ENCODE data around the gene PLEK2. TPM values are rescaled to one million over a fixed set of nuclear protein-coding genes. Genes with fewer than 3 reads are reported as not detected.
"Not testable (repeated sequence)": the region's sequence is repeated elsewhere in the genome, so short reads cannot be mapped to it uniquely, and the experiment has no call there.

PLEK2 gene
- total RNA-seq, 6 experiments from 2014 or later: 8.3 to 16.2 (median 12.1) TPM

DNA sequence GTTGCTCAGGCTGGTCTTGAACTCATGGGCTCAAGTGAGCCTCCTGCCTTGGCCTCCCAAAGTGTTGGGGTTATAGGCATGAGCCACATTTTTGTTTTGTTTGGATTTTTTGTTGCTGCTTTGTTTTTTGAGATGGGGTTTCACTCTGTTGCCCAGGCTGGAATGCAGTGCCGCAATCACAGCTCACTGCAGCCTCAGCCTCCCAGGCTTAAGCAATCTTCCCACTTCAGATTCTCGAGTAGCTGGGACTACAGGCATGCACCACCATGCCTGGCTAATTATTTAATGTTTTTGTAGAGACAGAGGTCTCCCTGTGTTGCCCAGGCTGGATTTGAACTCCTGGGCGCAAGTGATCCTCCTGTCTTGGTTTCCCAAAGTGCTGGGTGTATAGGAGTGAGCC is 5.7 kb upstream of the PLEK2 start:
- TF ChIP-seq, protein P1, sequence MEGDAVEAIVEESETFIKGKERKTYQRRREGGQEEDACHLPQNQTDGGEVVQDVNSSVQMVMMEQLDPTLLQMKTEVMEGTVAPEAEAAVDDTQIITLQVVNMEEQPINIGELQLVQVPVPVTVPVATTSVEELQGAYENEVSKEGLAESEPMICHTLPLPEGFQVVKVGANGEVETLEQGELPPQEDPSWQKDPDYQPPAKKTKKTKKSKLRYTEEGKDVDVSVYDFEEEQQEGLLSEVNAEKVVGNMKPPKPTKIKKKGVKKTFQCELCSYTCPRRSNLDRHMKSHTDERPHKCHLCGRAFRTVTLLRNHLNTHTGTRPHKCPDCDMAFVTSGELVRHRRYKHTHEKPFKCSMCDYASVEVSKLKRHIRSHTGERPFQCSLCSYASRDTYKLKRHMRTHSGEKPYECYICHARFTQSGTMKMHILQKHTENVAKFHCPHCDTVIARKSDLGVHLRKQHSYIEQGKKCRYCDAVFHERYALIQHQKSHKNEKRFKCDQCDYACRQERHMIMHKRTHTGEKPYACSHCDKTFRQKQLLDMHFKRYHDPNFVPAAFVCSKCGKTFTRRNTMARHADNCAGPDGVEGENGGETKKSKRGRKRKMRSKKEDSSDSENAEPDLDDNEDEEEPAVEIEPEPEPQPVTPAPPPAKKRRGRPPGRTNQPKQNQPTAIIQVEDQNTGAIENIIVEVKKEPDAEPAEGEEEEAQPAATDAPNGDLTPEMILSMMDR (IDR thresholded peaks at IDR 0.05): no peak
- no peak for TF ChIP-seq POLR2A (IDR thresholded peaks at IDR 0.05)
- Histone ChIP-seq H3K27ac (no peak overlapping the region), H3K4me3 (no peak overlapping the region), H3K9me3 (no peaks in the 10 kb centered on the region), H3K36me3 (no peaks in the 10 kb centered on the region), H3K4me1 (peaks cover 0 to 12% (median 0%) of the 10 kb centered on the region in 4 donors), H3K27me3 (no peaks in the 10 kb centered on the region)
- DNase-seq: no peak
- no peak for ATAC-seq
- 64% methylated on average over 2 of the region's 3 CpGs for WGBS (ENCODE audit: insufficient coverage, low coverage, low lambda C conversion rate, missing lambda C conversion rate)
- intact Hi-C loops (cut with DNase I): no loop called here

DNA sequence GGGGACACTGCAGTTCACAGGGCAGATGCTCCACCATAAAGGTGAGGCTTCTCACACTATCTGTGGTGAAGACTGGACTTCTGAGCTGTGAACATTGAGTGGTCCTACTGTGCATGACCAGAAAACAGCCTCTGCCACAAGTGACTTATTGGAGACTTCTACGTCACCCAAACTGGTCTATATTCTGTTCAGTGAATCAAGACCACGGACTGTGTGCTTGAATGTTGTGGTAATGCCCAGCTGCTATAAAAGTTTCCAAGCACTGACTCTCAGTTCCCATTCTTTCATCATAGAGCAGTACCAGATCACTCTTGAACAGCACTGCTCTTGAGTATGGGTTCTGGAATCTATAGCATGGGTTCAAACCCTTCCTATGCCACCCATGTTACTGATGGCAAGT is 4.8 kb upstream of the PLEK2 start:
- 100% methylated on average over 1 of the region's 2 CpGs for WGBS (ENCODE audit: insufficient coverage, low coverage, low lambda C conversion rate, missing lambda C conversion rate)
- DNase-seq (no peak), ATAC-seq (no peak)
- H3K27ac ChIP-seq: peak overlapping the region in 1 of 3 donors; percentile 66
- no peaks in the 10 kb centered on the region for H3K36me3 ChIP-seq
- H3K4me3 ChIP-seq: no peak overlapping the region
- H3K4me1 ChIP-seq: peaks cover 0 to 12% (median 0%) of the 10 kb centered on the region in 4 donors
- intact Hi-C loops (cut with DNase I): no loop called here
- no peaks in the 10 kb centered on the region for H3K9me3 ChIP-seq
- H3K27me3 ChIP-seq: no peaks in the 10 kb centered on the region
- TF ChIP-seq, protein P1 (IDR thresholded peaks at IDR 0.05): no peak
- TF ChIP-seq POLR2A (IDR thresholded peaks at IDR 0.05): no peak

DNA sequence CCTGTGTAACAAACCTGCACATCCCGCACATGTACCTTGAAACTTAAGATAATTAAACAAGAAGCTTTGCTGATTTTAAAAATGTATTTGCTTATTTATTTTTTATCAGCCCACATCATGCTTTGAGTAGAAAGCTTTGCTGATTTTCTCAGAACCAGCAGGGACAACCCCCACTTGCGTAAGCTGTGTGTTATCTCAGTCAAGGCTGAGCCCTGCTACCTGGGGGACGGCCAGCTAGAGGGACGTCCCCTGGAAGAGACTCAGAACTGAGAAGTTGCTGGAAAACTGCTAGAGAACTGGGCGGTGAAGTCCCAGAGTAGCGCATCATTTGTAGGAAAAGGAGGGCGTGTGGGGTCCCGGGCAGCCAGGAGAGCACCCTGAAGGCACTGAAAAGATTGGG is 4.1 kb upstream of the PLEK2 start:
- DNase-seq (peak; percentile 69 to 89 (median 83)), ATAC-seq (peak; percentile 79 to 85 (median 82))
- H3K27ac ChIP-seq: peak overlapping the region in 1 of 3 donors; percentile 66
- intact Hi-C loops (cut with DNase I): no loop called here
- H3K4me3 ChIP-seq: no peak overlapping the region
- TF ChIP-seq, protein P1 (IDR thresholded peaks at IDR 0.05): no peak
- TF ChIP-seq POLR2A (IDR thresholded peaks at IDR 0.05): no peak
- H3K27me3 ChIP-seq: no peaks in the 10 kb centered on the region
- H3K4me1 ChIP-seq: peaks cover 0 to 12% (median 0%) of the 10 kb centered on the region in 4 donors
- no peaks in the 10 kb centered on the region for H3K36me3 ChIP-seq
- no peaks in the 10 kb centered on the region for H3K9me3 ChIP-seq
- 30% methylated on average over 8 of the region's 8 CpGs for WGBS (ENCODE audit: insufficient coverage, low coverage, low lambda C conversion rate, missing lambda C conversion rate)

DNA sequence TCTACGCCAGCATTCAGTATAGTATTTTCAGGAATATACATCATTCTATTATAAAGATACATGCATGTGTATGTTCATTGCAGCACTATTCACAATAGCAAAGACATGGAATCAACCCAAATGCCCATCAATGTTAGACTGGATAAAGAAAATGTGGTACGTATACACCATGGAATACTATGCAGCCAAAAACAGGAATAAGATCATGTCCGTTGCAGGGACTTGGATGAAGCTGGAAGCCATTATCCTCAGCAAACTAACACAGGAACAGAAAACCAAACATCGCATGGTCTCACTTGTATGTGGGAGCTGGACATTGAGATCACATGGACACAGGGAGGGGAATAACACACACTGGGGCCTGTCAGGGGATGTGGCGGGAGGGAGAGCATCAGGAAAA is 3.6 kb upstream of the PLEK2 start:
- ATAC-seq; intact Hi-C loops (cut with DNase I); H3K27me3 ChIP-seq; DNase-seq; H3K36me3 ChIP-seq; H3K9me3 ChIP-seq; H3K4me3 ChIP-seq: not testable (repeated sequence)
- Histone ChIP-seq H3K4me1 (peaks cover 0 to 12% (median 0%) of the 10 kb centered on the region in 4 donors), H3K27ac (peak overlapping the region in 1 of 3 donors; percentile 66)
- WGBS (ENCODE audit: insufficient coverage, low coverage, low lambda C conversion rate, missing lambda C conversion rate): 89% methylated on average over 5 of the region's 5 CpGs

DNA sequence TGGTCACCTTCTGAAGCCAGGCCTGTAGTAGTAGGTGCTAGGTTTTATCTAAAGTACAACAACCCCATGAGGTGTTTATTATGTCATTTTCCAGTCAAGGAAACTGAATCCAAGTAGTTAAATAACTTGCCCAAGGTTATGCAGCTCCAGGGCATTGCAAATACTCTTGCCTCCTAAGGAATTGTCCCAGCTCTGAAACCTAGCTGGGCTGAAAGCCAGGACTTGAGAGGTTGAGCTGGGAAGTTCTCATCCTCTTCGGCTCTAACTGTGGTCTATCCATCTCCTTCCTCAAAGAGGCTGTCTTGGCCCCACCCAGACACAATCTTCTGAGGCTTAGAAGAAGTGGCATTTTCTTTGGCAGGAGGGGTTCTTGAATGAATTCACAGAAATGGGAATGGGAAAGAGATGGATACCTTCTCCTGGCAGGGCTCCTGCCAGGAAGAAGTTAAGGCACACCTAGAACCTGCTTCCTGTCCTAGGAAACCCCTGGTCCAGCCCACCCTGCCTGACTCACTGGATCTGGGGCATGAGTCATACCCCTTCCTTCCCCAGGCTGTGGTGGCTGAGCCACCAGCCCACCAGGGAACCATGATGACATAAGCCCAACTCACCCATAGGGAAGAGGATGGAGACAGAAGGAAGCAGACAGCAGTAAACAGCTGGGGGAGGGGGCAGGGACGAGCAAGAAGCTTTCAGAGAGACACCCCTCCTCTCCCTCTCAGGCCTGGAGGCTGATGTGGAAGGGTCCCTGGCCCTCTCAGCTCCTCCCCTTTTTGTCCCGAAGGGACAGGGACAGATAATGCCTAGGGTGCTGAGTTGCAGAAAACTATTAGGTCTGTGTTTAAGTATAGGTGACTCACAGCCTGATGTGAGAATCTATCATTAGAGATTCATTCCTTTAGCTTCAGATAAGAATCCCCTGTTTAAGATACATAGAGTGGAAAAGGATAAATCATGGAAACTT is 2.1 kb upstream of the PLEK2 start:
- TF ChIP-seq, protein P1 (IDR thresholded peaks at IDR 0.05): no peak
- no peak for TF ChIP-seq POLR2A (IDR thresholded peaks at IDR 0.05)
- intact Hi-C loops (cut with DNase I): no loop called here
- Histone ChIP-seq H3K27ac (no peak overlapping the region), H3K9me3 (no peaks in the 10 kb centered on the region), H3K4me3 (no peak overlapping the region), H3K27me3 (no peaks in the 10 kb centered on the region), H3K36me3 (no peaks in the 10 kb centered on the region), H3K4me1 (peaks cover 0 to 12% (median 0%) of the 10 kb centered on the region in 4 donors)
- 58% methylated on average over 3 of the region's 3 CpGs for WGBS (ENCODE audit: insufficient coverage, low coverage, low lambda C conversion rate, missing lambda C conversion rate)
- DNase-seq (no peak), ATAC-seq (peak in 1 of 4 donors; percentile 15)

Data from right lobe of liver (tissue), 6 donors.